Retinal pigment epithelial cell (primary cell): ENCODE measurements around the gene GALNT2.

Experiments used
- DNase-seq: peaks from one replicate; pipeline ENCODE4 v3.0.0-alpha.2; 2010; ENCODE audit warnings: low read depth
- H3K4me3 ChIP-seq: 2 replicates; pipeline ENCODE4 v1.5.1; 2011; ENCODE audit warnings: mild to moderate bottlenecking, low read length, control low read depth, moderate library complexity
- TF ChIP-seq, protein P1 (sequence below): conservative IDR thresholded peaks from 2 replicates; pipeline ENCODE4 v1.5.1; 2011; ENCODE audit warnings: low read depth, low read length, control low read depth, inconsistent platforms

GALNT2 gene

DNA sequence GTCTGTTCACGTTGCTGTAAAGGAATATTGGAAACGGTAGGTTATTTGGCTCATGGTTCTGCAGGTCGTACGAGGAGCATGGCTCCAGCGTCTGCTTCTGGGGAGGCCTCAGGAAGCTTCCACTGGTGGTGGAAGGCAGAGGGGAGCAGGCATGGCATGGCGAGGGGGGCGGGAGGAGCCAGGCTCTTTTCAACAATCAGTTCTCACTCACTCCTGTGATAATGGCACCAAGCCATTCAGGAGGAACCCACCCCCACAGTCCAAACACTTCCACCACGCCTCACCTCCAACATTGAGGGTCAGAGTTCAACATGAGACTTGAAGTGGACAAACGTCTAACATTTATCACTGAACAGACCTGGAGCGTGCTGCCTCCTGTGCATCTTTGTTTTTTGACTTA, 217.9 kb downstream of the GALNT2 start:
- TF ChIP-seq, protein P1, sequence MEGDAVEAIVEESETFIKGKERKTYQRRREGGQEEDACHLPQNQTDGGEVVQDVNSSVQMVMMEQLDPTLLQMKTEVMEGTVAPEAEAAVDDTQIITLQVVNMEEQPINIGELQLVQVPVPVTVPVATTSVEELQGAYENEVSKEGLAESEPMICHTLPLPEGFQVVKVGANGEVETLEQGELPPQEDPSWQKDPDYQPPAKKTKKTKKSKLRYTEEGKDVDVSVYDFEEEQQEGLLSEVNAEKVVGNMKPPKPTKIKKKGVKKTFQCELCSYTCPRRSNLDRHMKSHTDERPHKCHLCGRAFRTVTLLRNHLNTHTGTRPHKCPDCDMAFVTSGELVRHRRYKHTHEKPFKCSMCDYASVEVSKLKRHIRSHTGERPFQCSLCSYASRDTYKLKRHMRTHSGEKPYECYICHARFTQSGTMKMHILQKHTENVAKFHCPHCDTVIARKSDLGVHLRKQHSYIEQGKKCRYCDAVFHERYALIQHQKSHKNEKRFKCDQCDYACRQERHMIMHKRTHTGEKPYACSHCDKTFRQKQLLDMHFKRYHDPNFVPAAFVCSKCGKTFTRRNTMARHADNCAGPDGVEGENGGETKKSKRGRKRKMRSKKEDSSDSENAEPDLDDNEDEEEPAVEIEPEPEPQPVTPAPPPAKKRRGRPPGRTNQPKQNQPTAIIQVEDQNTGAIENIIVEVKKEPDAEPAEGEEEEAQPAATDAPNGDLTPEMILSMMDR, result no peak
- DNase-seq, result no peak
- H3K4me3 ChIP-seq, result no peak overlapping the region

DNA sequence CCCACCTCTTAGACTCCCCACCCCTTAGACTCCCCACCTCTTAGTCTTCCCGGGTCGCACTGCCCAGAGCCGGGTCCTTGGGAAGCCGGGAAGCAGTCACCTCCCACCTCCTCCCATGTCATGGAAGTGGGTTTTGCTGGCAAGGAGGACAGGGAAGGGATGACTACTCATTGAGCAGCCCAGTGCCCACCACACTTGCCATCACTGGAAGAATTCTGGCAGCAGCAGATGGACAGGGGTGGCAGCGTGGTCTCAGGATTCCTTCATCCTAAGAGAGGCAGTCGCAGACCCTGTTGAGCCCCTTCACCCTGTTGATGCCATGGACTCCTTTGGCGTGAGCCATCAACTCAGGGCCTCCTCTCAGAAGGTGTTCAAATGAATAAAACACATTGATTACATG, 218.3 kb downstream of the GALNT2 start:
- TF ChIP-seq, protein P1, result no peak
- no peak for DNase-seq

DNA sequence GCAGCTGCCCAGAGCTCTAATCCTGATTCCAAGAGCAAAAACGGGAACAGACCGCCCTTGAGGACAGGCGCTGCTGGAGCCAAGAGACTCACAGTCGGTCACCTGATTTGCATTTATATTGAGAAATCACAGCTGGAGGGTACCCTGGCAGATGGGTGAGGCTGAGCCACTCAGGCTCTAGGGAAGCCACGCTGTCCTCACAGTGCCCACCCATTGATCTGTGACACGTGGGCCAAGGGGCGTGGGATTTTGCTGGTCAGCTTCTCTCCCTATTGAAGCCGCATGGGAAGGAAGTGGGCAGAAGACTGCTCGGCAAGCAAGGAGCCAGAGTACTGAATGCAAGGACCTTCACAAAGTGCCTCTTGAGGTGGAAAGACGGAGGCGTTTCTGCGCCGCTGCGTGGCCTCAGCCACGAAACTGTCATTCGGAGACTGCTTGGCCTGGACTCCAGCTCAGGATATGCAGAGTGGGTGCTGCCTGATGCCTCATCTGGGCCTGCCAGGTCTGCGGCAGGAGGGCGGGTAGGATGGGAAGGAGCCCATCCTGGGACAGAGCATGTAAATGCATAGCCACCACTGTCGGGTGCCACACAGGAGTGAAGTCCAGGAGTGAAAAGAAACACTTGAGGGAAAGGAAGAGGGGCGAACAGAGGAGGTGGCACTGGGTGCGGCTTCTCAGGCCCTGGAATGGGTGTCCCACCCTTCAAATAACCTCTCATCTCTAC, 219.3 kb downstream of the GALNT2 start:
- TF ChIP-seq, protein P1, result no peak

More for the DNA sequence above, 218.3 kb downstream of the GALNT2 start:
- H3K4me3 ChIP-seq, result no peak overlapping the region

DNA sequence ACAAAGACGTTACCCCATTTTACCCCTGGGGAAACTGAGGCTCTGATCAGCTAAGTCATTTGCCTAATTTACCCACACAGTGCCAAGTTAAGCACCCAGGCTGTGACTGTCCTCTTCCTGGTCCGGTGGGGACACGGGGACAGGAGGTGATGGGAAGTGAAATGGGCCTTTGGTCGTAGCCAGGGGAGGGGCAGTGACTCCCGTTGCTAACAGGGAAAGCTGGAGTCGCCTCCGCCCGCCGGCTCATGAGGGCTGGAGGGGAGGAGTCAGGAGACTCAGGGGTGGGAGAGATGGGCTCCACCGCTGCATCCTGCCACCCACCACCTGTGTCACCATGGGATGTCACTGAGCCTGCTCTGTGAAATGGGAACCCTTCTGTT, 219.8 kb downstream of the GALNT2 start:
- DNase-seq, result no peak
- no peak overlapping the region for H3K4me3 ChIP-seq
- TF ChIP-seq, protein P1, result no peak

More for the DNA sequence above, 219.3 kb downstream of the GALNT2 start:
- H3K4me3 ChIP-seq, result no peak overlapping the region
- no peak for DNase-seq

DNA sequence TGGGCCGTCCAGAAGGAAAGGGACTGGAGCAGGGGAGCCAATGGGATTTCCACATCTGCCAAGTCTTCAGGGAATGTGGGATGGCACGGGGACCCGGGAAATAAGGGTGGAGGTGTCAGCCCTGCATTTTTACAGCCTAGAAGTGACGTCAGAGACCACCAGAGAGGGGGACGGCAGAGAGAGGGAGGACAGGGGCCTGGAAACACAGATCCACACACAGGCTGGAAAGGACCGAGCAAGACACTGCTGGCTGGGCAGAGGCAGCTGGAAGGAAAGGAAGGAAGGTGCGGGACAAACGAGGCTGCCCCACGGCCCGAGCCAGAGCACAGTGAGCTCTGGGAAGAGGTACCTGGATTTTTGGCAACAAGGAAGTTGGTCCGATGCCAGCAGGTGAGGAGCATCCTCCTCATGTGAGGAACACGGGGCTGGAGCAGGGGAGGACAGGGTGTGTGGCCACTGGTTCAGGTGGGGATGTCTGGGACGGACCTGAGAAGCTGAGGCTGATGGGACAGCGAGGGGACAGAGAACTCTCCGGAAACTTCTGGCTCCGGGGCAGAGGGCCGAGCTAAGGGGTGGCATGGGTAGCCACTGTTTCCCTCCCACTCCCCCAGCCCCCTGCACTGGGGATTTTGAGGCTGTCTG, 220.8 kb downstream of the GALNT2 start:
- no peak for DNase-seq
- no peak overlapping the region for H3K4me3 ChIP-seq
- TF ChIP-seq, protein P1, result no peak

DNA sequence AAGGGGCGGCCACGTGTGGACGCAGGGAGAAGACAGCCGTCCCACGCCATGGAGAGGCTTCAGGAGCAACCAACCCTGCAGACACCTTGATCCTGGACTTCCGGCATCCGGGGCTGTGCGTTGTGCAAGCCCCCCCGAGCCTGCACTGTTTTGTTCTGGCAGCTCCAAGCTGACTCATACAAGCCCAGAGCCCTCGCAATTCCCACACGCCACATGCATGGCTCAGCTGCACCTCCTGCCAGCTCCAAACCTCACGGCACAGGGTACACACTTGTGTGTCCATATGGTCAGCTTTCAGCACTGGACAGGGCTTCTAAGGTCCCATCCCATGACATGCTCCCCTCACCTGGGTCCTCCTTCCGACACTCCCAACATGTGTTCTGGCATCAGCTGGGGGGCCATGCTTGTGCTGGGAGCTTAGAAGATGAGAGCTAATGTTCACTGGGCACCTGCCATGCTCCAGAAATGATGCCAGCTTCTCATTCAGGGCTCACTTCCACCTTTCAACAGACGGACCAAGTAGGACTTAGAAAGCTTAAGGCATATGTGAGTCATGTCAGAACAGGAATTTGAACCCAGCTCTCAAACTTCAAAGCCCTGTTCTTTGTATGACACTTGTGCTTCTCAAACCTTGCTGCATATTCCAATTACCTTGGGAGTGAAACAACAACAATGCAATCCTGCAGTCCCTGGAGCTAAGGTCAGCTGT, 221.8 kb downstream of the GALNT2 start:
- DNase-seq, result no peak
- no peak overlapping the region for H3K4me3 ChIP-seq
- TF ChIP-seq, protein P1, result no peak

DNA sequence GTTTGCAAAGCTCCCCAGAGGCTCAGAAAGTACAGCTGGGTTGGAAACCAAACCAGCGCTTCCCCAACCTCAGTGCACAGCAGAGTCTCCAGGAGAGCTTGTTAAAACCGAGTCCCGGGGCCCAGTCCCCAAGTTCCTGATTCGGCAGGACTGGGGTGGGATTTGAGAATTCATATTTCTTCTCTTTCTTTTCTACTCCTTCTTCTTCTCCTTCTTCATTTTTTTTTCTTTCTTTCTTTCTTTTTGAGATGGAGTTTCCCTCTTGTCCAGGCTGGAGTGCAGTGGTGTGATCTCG, 222.3 kb downstream of the GALNT2 start:
- TF ChIP-seq, protein P1, result no peak
- no peak for DNase-seq
- H3K4me3 ChIP-seq, result no peak overlapping the region
